MCF 10A (cell line): ENCODE results near the gene AKAP11. TPM values are rescaled to one million over a fixed set of nuclear protein-coding genes. Genes with fewer than 3 reads are reported as not detected.

Experiments
- BruUV-seq: library from RNA; stranded (reverse); fragments of 400-500 nt; replicated peaks from 2 replicates; lab custom pipeline; 2021; lab: Mats Ljungman, UMichigan
- CTCF ChIA-PET: fragments of 300-600 bp; sonication (Branson Sonifier 250); formaldehyde crosslinking; extraction: SDS; loops from one replicate; lab custom pipeline; 2021; ENCODE audit warnings: antibody characterized with exemption, inconsistent platforms; lab: Yijun Ruan, JAX
- POLR2A ChIA-PET: fragments of 300-600, 350-650 bp; sonication (Branson Sonifier 250); formaldehyde crosslinking; extraction: SDS; loops from one replicate; lab custom pipeline; 2020; ENCODE audit warnings: antibody characterized with exemption, inconsistent platforms; lab: Yijun Ruan, JAX
- DNase-seq: peaks from one replicate; pipeline ENCODE4 v3.0.0-alpha.2; 2018; ENCODE audit not compliant: unreplicated experiment
- H3K27ac Mint-ChIP-seq: one replicate; pipeline ENCODE4 v1.8.0; 2022; ENCODE audit warnings: mild to moderate bottlenecking, low read depth, mixed read lengths; ENCODE audit not compliant: unreplicated experiment
- H3K27me3 Mint-ChIP-seq: one replicate; pipeline ENCODE4 v1.8.0; 2022; ENCODE audit warnings: mixed read lengths; ENCODE audit not compliant: insufficient read depth, unreplicated experiment
- H3K36me3 Mint-ChIP-seq: one replicate; pipeline ENCODE4 v1.8.0; 2022; ENCODE audit warnings: mild to moderate bottlenecking, moderate library complexity, mixed read lengths; ENCODE audit not compliant: insufficient read depth, unreplicated experiment
- H3K4me1 Mint-ChIP-seq: one replicate; pipeline ENCODE4 v1.8.0; 2022; ENCODE audit warnings: mixed read lengths; ENCODE audit not compliant: insufficient read depth, unreplicated experiment
- H3K4me3 Mint-ChIP-seq: one replicate; pipeline ENCODE4 v1.8.0; 2022; ENCODE audit warnings: mild to moderate bottlenecking, moderate library complexity, mixed read lengths; ENCODE audit not compliant: unreplicated experiment
- H3K9me3 Mint-ChIP-seq: one replicate; pipeline ENCODE4 v1.8.0; 2022; ENCODE audit warnings: mixed read lengths; ENCODE audit not compliant: unreplicated experiment
- CTCF ChIP-seq: fragments of 200-600 bp; IDR thresholded peaks from one replicate; pipeline ENCODE4 v1.8.0; 2022; ENCODE audit warnings: antibody characterized with exemption, mild to moderate bottlenecking; ENCODE audit not compliant: unreplicated experiment
- intact Hi-C: fragments of 100-400 bp; cut with micrococcal nuclease; formaldehyde crosslinking; loops from 2 replicates; pipeline ENCODE4 v1.14.1; 2022
- total RNA-seq: library from RNA; stranded (reverse); gene quantifications from 2 replicates; pipeline ENCODE4 v1.2.3, GENCODE V29; 2022

The AKAP11 gene
- total RNA-seq, 1 experiment from 2014 or later = 24.7 TPM

- H3K27me3 Mint-ChIP-seq = no peaks in the 10 kb centered on the region
- peaks cover 5% of the 10 kb centered on the region for H3K4me1 Mint-ChIP-seq
- H3K36me3 Mint-ChIP-seq = peaks cover 11% of the 10 kb centered on the region
- CTCF ChIA-PET = no interaction called here
- BruUV-seq = no TSS peak
- POLR2A ChIA-PET = no interaction called here
- intact Hi-C loops = no loop called here
- no peak overlapping the region for H3K27ac Mint-ChIP-seq
- H3K4me3 Mint-ChIP-seq = no peak overlapping the region
- no peak for DNase-seq
- H3K9me3 Mint-ChIP-seq = no peaks in the 10 kb centered on the region
- no peak for TF ChIP-seq CTCF
These were observed 32.8 kb upstream of the AKAP11 start for GRCh38 chr13:42239161-42239560.

- Mint-ChIP-seq H3K27me3 (no peaks in the 10 kb centered on the region), H3K36me3 (peaks cover 11% of the 10 kb centered on the region), H3K4me1 (peaks cover 5% of the 10 kb centered on the region), H3K27ac (no peak overlapping the region), H3K4me3 (no peak overlapping the region), H3K9me3 (no peaks in the 10 kb centered on the region)
- no TSS peak for BruUV-seq
- ChIA-PET POLR2A (interaction anchor here (1.1 kb wide), 1 partner anchor 866 kb away, joined by 3 read pairs; no protein-coding TSS in a partner anchor), CTCF (no interaction called here)
- DNase-seq = no peak
- TF ChIP-seq CTCF = no peak
- intact Hi-C loops = no loop called here
These were observed 32.3 kb upstream of the AKAP11 start for GRCh38 chr13:42239644-42240043.

- POLR2A ChIA-PET = no interaction called here
- Mint-ChIP-seq H3K27me3 (no peaks in the 10 kb centered on the region), H3K27ac (no peak overlapping the region), H3K36me3 (peaks cover 7% of the 10 kb centered on the region), H3K4me1 (no peaks in the 10 kb centered on the region), H3K4me3 (no peak overlapping the region), H3K9me3 (no peaks in the 10 kb centered on the region)
- TF ChIP-seq CTCF = no peak
- no TSS peak for BruUV-seq
- CTCF ChIA-PET = no interaction called here
- DNase-seq = no peak
- intact Hi-C loops = no loop called here
These were observed 25.4 kb upstream of the AKAP11 start for GRCh38 chr13:42246541-42246940.

- Mint-ChIP-seq H3K4me1 (no peaks in the 10 kb centered on the region), H3K4me3 (no peak overlapping the region), H3K27ac (no peak overlapping the region), H3K36me3 (no peaks in the 10 kb centered on the region), H3K27me3 (no peaks in the 10 kb centered on the region), H3K9me3 (no peaks in the 10 kb centered on the region)
- no peak for TF ChIP-seq CTCF
- ChIA-PET POLR2A (interaction anchor here (1.2 to 1.7 kb wide), 2 partner anchors 19 to 23 kb away, joined by 3 to 5 read pairs; no protein-coding TSS in a partner anchor), CTCF (interaction anchor here (0.5 to 0.8 kb wide), 2 partner anchors 18 to 562 kb away, joined by 3 to 5 read pairs; no protein-coding TSS in a partner anchor)
- no TSS peak for BruUV-seq
- intact Hi-C loops = no loop called here
- DNase-seq = peak; percentile 9
These were observed 24.1 kb upstream of the AKAP11 start for GRCh38 chr13:42247883-42248282.
